NCI-H82 (cell line): ENCODE measurements around the gene GLOD5.

Source experiments
- DNase-seq: peaks from one replicate; lab custom pipeline; 2025; lab: John Stamatoyannopoulos, UW

GLOD5 gene

DNA sequence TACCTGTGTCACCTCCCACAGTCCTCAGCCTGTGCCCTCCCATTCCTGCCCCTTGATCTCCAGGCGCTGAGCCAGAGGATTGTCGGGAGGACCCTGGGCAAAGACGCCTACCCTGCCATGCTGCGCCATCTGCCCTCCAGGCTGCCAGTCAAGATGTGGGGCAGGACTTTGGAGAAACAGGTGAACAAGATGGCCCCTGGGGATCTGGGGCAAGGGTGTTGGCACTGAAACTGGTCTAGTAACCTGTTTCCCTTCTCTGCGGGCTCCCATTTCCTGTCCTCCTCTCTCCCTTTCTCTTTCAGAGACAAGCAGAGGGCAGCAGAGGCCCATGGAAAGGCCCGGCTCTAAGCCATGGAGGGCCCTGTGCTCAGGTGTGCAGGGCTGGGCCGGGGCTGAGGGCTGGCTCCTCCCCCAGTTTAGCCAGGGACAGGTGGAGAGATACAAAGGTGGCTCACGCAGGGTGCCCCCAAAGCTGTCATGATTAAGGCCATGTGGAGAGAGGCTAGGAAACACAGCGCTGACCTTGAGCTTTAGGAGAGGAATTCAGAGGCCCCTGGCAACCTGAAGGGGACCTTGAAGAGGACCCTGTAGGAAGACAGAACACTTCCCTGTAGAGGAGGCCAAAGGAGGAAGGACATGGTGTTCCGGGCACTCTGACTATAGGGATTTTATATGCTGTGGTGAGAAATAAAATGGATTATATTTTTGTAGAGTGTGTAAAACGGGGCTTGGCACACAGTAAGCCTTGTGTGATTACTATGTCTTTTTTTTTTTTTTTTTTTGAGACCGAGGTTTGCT, at the start of gene GLOD5:
TSS of gene GLOD5 (plus strand) at position 74 of the 798 bp plus-strand sequence. CDS start at position 118, 44 bp downstream.
- peak; percentile 45 for DNase-seq

DNA sequence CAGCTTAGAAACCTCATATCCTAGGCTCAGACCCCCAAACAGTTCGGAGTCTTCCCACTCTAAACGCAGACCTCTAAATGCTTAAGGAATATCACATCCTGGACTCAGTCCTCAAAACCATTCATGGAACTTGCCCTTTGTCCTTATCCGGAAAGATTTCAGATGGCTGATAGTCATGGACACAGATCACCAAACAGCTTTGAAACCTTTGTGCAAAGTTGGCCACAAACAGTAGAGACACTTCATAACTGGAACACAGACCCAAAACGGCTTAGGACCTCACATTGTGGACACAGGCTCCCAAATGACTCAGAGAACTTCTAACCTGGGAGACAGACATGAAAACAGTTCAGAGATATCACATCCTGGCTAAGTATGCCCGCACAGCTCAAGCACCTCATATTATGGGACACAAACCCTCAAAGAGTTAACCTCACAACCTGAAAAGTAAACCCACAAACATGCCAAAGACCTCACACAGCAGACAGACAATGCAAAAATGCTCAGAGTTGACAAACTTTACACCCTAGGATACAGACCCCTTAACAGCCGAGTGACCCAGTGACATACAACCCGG, 49.5 kb upstream of the GLOD5 start:
- DNase-seq: no peak

GRCh38 chrX:48713847-48714246, 47.7 kb upstream of the GLOD5 start:
- DNase-seq: no peak

GRCh38 chrX:48714573-48714972, 47.0 kb upstream of the GLOD5 start:
- no peak for DNase-seq

DNA sequence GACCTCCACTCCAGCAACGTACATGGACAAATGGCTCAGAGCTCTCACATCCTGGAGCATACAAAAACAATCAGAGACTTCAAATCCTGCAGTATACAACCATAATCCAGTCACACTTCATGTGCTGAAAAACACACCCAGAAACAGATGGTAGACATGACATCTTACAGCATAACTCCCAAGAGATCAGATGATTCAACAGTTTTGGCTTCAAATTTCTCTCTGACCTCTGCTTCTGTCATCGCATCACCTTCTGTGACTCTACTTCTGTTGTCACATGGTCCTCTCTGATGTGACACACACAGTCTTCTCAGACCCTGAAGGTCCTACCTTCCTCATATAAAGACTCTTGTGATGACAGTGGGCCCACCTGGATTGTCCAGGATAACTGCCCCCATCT, 46.5 kb upstream of the GLOD5 start:
- peak; percentile 4 for DNase-seq

GRCh38 chrX:48715876-48716502, 45.6 kb upstream of the GLOD5 start:
- no peak for DNase-seq

- DNase-seq: no peak
These were observed 41.6 kb upstream of the GLOD5 start for GRCh38 chrX:48719958-48720357.

DNA sequence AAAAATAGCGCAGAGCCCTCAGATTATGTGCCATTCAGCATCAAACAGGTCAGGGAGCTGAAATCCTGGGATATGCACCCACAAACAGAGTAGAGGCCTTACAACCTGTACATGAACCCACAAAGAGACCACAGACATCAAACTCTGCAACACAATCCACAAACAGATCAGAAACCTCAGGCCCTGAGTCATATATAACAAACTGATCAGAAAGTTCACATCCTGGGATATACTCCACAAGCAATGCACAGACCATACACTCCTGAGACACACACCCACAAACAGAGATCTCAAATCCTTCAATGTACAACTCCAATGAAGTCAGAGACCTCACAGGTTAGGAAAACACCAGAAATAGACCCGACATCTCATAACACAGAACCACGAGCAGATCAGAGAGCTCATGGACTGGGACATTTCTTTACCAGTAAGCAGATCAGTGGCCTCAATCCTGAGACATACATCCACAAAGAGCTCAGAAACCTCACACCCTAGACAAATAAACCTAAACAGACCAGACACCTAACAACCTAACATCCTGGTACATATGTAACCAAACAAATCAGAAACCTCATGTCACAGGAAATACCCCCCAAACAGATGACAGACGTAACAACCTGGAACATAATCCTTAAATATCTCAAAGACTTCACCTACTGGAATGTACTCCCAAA, 40.8 kb upstream of the GLOD5 start:
- DNase-seq: no peak

DNA sequence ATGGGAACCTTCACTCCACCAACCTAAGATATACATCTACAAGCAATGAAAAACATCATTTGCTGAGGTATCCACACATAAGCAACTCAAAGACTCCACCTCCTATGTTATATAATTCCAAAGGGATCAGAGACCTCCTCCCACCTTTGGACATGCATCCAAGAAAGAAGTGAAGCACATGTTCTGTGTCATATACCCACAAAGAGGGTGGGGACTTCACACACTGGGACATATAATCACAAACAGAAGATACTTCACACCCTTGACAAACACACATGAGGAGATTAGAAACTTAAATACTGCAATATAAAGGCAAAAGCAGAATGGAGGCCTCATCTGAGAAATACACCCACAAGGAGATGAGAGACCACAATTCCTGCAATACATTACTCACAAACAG, 39.6 kb upstream of the GLOD5 start:
- no peak for DNase-seq

GRCh38 chrX:48726596-48726995, 35.0 kb upstream of the GLOD5 start:
- no peak for DNase-seq

DNA sequence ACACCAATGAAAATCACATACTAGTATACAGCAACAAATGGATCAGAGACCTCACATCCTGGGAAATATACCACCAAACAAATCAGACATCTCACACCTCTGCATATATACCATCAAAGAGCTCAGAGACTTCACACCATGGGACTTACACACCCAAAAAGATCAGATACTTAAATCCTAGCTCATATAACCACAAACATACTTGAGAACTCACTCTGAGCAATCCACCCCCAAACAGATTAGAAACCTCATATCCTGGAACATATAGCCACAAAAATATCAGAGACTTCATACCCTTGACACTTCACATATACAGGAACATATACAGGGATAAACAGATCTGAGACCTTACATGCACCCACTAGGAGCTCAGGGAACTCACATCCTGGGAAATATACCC, 32.9 kb upstream of the GLOD5 start:
- no peak for DNase-seq

DNA sequence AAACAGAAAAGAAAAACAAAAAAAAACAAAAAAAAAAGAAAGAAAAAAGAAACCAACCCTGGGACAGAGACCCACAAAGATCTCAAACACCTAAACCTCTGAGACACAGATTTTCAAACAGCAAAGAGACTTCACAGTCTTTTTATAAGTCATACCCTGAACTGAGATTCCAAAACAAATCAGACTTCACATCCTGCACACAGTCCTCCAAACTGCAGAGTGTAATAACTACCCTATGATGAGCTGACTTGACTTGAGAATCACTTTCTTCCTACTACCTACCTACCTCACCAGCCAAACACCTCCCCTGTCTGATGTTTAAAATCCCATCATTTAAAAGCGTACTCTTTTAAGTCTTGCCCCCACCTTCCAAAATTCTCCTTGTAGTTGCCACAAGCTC, 25.2 kb upstream of the GLOD5 start:
- peak; percentile 6 for DNase-seq

DNA sequence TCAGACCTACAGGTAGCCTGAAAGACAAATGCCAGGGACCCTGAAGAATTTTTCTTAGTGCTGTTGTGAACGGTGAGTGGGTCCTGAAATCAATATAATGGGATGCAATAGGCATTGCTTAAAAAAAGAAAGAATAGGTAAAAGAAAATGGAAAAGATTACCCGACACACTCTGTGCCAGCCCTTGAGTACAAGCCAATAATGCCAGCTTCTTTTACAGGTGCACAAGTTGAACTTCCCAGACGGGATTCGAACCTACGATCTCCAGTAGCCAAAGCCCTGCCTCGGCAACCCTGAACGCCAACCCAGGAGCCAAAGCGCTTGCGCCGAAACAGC, 24.7 kb upstream of the GLOD5 start:
- no peak for DNase-seq

DNA sequence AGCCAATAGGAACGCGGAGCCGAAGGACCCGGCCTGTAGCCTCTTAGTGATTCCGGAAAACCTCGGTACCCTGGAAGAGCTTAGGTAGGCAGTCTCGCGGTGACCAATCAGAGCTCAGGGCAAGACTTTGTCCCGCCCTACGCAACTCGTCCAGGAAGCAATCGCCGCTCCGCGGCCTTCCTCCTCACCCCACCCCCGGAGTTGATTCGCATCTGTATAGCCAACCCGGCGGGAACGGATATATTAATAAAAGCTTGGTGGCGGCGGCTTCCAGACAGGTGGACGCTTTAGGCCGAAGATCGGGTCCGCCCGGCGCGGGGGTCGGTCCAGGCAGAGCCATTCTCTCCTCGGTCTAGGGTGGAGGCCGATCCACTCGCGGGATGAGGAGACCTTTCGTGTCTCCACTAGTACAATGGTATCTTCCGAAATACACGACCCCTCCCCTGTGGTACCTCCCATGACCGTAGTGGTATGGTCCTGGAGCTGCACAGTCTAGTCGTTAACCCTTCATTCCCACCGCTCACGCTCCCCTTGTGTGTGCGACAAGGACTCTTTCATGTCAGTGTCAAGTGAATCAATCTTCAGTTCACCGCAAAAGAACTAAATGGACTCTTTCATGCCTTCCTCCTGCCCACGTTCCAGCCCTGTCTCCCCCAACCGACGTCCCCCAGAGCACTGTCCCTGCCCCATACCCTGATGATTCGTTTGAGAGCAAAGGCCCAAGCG, 24.2 kb upstream of the GLOD5 start:
- peak; percentile 99 for DNase-seq

DNA sequence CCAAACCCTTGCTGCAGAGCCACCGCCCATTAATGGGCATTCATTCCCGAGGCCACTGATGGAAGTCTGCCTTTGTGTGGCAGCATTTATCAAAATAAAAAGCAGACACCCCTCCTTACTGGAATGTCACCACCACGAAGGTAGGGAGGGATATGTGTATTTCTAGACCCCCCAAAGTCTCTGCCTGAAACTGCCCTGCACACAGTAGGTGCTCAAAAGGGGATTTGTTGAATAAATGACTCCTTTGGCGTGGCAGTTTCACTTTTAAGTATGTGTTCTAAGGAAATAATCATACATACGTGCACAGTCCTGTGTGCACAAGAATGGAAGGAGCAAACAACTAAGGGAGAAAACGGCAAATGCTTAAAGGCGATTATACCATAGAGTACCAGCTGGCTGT, 23.6 kb upstream of the GLOD5 start:
- peak; percentile 56 for DNase-seq

GRCh38 chrX:48741834-48742233, 19.7 kb upstream of the GLOD5 start:
- no peak for DNase-seq

GRCh38 chrX:48745222-48745621, 16.3 kb upstream of the GLOD5 start:
- no peak for DNase-seq

DNA sequence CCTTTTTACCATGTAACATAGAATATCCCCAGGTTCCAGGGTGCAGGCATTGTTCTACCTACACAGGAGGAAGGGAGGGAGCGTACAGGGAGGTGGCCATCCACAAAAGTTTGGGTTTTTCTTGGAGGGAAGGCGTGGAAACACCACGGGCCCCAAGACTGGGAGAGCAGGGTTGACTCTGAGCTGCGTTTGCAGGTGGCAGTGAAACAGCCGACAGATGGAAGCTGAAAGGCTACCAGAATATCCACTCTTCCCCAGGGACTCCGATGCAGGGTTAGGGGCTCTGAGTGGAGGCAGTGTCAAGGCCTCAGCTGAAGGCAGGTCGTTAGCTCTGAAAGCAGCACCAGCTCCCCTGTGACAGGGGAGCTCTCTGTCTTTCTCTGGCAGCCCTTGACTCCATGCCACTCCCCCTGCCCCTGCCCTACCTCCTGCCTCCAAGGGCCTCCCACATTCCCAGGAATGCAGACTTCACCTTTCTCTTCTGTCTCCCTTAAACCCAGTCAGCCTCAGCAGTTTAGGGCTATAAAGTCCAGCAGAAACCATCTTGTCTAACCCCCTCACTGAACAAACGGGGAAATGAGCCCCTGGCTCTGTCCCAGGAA, 14.0 kb upstream of the GLOD5 start:
- DNase-seq: peak; percentile 68

- no peak for DNase-seq
These were observed 12.4 kb upstream of the GLOD5 start for GRCh38 chrX:48749182-48749581.

DNA sequence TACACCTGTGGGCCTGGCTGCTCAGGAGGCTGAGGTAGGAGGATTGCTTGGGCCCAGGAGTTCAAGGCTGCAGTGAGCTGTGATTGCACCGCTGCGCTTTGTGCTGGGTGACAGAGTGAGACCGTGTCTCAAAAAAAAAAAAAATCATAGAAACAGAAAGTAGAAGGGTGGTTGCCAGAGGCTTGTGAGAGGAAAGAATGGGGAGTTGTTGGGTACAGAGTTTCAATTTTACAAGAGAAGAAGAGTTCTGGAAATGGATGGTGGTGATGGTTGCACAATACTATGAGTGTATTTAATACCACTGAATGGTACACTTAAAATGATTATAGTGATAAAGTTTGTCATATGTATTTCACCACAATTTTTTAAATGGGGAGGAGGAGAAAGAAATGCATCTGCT, 10.2 kb upstream of the GLOD5 start:
- DNase-seq: no peak

DNA sequence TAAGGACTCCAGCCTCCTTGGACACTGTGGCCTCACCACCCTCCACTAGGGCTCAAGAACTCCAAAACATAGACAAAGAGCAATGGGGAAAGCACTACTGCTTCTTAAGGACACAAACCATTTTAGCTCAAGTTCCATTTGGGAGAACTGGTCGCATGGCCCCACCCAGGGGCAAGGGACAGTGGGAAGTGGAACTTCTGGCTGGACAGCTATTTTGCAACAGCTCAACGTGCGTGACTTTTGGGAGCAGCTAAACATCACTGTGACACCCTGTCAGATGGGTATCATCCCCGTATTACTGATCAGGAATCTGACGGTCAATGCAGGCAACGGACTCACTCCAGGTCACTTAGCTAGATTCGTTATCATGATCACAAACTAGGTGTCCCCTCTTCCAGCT, 9.0 kb upstream of the GLOD5 start:
- no peak for DNase-seq

DNA sequence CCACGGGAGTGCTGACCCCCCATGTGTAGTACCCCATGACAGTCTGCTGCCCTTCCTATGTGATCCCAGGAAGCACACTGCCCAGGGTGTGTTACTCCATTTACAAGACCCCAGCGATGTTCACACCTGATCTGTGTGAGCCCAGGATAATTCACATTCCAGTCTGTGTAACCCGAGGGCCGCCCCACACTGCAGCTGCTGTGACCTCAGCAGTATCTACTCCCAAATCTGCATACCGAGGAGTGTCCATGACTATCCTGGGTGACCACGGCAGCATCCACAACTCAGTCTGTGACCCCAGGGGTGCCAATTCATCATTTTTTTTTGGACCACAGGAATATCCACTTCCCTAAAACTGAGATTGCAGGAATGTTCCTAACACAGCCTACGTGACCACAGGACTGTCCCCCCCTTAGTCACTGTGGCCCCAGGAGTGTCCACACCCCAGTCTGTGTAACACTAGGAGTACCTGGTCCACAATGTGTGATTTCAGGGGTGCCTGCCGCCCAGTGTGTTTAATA, 7.8 kb upstream of the GLOD5 start:
- DNase-seq: no peak
